Measurements from ENCODE around the gene PTF1A.
"Not testable (repeated sequence)": the region's sequence is repeated elsewhere in the genome, so short reads cannot be mapped to it uniquely, and the experiment has no call there.

Gene PTF1A

DNA sequence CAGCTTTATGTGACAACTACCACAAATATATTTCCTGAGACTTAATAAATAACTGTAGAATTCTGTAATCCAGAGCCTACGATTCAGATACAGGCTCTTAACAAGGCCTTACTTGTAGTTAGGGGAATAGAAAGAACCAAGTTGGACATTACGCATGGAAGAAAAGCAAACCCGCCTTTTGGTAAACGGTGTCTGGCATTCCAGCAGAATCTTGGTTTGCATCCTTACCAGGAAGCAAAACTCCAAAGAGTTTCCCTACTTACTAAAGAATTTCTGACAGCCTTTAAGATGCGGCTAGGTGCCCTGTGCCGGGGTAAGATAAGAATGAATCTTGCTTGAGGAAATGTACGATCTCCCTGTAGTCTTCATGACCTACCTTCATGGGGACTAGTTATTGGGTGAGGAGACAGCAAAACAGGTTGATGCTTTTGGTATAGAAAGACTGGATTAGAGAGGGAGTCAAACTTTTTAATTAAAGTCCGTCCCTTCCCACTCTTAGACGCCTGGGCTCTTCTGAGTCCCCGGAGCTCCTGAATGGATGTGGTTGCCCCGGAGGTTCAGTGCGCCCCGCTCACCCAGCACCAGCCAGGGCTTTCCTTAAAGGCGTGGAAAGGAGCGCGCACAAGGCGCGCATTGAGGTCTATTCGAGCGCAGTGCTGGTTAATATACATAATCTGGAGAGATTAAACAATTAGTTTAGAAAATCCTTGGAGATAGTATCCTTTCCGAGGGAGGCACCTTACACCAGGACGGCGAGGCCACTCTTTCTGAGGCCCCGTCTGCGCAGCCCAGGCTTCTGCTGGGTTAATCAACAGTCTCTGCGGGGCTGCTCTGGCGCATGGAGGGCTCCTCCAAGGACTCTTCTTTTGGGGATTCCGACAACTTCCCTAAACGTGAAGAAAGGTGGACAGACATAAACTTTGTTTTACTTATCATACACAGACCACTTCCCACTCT lies 11.5 kb downstream of the PTF1A start:
- FAIRE-seq (no peak), DNase-seq (ENCODE audit: insufficient read length, low spot score) (no peak)

DNA sequence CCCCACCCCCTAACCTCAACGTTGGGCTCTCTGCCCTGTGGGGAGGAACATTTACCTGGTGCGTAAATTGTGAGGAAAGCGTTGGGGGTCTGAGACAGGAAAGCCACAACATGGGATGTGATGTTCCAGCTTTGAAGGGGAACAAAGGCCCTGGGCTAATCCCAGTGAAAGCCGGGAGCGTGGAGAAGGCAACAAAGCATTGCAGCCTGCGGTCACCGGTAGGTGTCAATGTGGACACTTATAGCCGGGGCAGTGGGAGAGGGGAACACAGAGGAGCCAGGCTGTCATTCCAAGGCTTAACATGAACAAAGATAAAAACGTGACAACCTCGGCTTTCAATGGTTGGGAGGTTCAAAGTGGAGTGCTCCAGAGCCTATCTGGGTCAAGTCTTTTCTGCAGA lies 12.7 kb downstream of the PTF1A start:
- DNase-seq (ENCODE audit: insufficient read length, low spot score) = no peak
- FAIRE-seq = no peak

DNA sequence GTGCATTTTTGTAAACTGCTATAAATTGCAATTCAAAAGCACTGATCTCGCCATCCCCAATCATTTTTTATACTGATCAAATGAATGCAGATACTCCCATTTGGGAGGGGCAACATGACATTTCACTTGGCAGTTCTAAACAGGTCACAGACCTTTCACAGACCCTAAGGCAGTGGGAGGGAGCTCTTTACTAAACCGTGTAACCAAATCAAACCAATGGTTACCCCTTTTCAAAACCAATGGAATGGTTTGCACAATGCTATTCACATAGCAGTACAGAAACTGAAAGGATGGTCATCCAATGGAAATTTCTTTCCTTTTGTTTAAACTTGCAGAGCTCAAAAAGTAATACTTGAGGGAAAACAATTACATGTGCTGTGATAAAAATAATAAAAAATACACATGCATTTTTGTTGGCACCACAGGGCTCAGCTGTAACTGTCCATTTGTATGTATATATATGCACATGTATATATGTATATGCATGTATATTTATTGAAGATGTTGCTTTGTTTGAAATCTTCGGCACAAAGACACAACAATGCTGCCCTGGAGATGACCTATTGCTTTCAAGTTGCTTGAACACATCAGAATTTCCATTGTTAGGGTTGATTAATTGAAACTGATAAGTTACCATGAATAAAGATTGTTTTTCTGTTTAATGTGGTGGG lies 14.0 kb downstream of the PTF1A start:
- DNase-seq (ENCODE audit: insufficient read length, low spot score) (no peak), FAIRE-seq (no peak)

DNA sequence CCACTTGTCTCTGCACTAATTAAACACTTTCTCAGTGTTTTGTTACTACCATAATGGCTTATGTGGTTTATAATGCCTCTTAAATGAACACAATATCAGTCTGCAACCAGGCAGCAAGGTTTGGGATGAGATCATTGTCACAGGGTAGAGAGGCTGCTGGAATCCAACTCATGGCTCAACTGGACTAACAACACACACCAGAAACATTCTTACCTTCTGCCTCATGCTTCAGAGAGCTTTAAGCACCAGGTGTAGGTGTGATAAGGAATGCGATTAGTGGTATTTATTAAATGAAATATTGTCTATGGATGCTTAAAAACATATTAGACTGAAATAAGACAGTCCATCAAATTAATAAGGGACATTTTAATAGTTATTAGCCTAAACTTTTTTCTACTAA lies 25.4 kb downstream of the PTF1A start:
- DNase-seq (ENCODE audit: insufficient read length, low spot score) (no peak), FAIRE-seq (no peak)

DNA sequence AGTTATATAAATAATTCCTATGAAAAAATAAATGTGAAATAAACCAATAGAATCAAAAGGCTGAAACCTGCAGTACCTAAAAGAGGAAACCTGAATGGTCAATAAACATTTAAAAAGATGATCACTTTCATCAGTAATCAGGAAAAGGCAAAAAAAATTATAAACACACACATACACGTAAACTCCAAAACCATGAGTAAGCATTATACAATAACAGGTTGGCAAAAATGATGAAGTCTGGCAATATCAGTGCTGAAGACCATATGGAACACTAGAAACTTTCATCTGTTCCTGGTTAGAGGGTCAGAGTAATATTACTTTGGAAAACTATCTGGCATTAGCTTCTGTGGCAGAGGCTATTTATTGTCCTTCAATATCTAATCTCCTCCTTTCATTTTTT lies 38.5 kb downstream of the PTF1A start:
- no peak for FAIRE-seq
- DNase-seq (ENCODE audit: insufficient read length, low spot score) = no peak

DNA sequence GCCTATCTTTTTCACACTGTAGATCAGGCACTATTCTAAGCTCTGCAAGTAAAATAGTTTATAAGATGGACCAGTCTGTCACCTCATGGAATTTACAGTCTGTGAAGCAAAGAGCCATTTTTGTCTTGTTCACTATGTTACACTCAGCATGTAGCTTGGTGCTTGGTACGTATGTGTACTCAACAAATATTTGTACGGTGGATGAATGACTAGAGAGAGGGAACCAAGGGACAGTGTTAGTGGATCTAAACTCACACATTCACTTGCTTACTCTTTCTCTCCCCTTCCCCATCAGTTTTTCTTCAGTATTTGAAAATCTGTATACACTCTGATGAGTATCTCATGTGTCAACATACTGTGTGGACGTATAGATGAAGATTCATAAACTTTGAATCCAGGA lies 45.9 kb downstream of the PTF1A start:
- FAIRE-seq (no peak), DNase-seq (ENCODE audit: insufficient read length, low spot score) (no peak)

DNA sequence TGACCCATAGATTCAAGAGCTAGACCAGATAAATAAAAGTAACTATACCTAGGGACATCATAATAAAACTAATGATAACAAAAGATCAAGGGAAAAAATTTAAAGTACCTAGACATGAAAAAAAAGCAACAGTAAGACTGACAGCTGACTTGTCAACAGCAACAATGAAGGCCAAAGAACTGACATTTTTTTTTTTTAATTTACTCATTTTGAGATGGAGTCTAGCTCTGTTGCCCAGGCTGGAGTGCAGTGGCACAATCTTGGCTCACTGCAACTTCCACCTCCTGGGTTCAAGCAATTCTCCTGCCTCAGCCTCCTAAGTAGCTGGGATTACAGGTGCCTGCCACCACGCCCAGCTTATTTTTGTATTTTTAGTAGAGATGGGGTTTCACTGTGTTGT lies 49.7 kb downstream of the PTF1A start:
- not testable (repeated sequence) for FAIRE-seq; DNase-seq (ENCODE audit: insufficient read length, low spot score)
